Neural cell (in vitro differentiated cells): Measurements from ENCODE around the gene MED22.

Source experiments
- CTCF ChIP-seq: fragments of 450-650 bp; IDR thresholded peaks from 2 replicates; pipeline ENCODE4 v1.5.1; 2014; ENCODE audit warnings: antibody characterized with exemption, mild to moderate bottlenecking, moderate library complexity; ENCODE audit not compliant: poor library complexity, severe bottlenecking
- EZH2 ChIP-seq: fragments of 200-600, 300-800 bp; shearing (Covaris generic), sonication (generic); IDR thresholded peaks from 2 replicates; pipeline ENCODE4 v1.6.1; 2014; ENCODE audit warnings: antibody characterized with exemption, low read length, borderline replicate concordance, mild to moderate bottlenecking; ENCODE audit not compliant: insufficient read depth, poor library complexity, severe bottlenecking
- POLR2AphosphoS5 ChIP-seq: IDR thresholded peaks from 2 replicates; pipeline ENCODE4 v1.6.1; 2012
- REST ChIP-seq: IDR thresholded peaks from 2 replicates; pipeline ENCODE4 v1.6.1; 2012; ENCODE audit warnings: borderline replicate concordance

- TF ChIP-seq EZH2, result no peak
- TF ChIP-seq CTCF, result no peak
- no peak for TF ChIP-seq POLR2AphosphoS5
- TF ChIP-seq REST, result no peak
These were observed 6.4 kb downstream of the MED22 start for GRCh38 chr9:133341369-133342068.
